ENCODE data around the gene TJP1. TPM values are rescaled to one million over a fixed set of nuclear protein-coding genes. Genes with fewer than 3 reads are reported as not detected.

The TJP1 gene
- total RNA-seq, 1 experiment from 2014 or later, result 181 TPM

GRCh38 chr15:29854413-29854812, 32.1 kb upstream of the TJP1 start:
- Histone ChIP-seq H3K9me3 (no peaks in the 10 kb centered on the region), H3K36me3 (ENCODE audit: control insufficient read depth, insufficient read depth, low read length) (no peaks in the 10 kb centered on the region), H3K27me3 (replicated peaks; ENCODE audit: control insufficient read depth, insufficient read depth, low read length) (no peaks in the 10 kb centered on the region), H3K4me1 (no peaks in the 10 kb centered on the region), H3K4me3 (ENCODE audit: low read depth, low read length) (no peak overlapping the region)
- POLR2A ChIA-PET, result interaction anchor here (0.5 kb wide), 1 partner anchor 87 kb away, joined by 3 read pairs; no protein-coding TSS in a partner anchor
- H3K4me3 Mint-ChIP-seq (ENCODE audit: unreplicated experiment), result no peak overlapping the region
- DNase-seq, result no peak
- intact Hi-C loops (cut with micrococcal nuclease; ENCODE audit: unreplicated experiment), result no loop called here
- no peak for TF ChIP-seq CTCF (IDR thresholded peaks at IDR 0.05; ENCODE audit: insufficient read depth in 1 of 2, low read depth in 1 of 2, low read length in 1 of 2, severe bottlenecking in 1 of 2, unreplicated experiment in 1 of 2)
- no peaks in the 10 kb centered on the region for H3K9me3 Mint-ChIP-seq (ENCODE audit: unreplicated experiment)
- H3K4me1 Mint-ChIP-seq (ENCODE audit: low read depth, unreplicated experiment), result no peaks in the 10 kb centered on the region
- no peak overlapping the region for H3K27ac Mint-ChIP-seq (ENCODE audit: unreplicated experiment)
- no peaks in the 10 kb centered on the region for H3K27me3 Mint-ChIP-seq (ENCODE audit: insufficient read depth, unreplicated experiment)
- BruUV-seq (replicated peaks), result no TSS peak
- CTCF ChIA-PET, result no interaction called here
- no peaks in the 10 kb centered on the region for H3K36me3 Mint-ChIP-seq (ENCODE audit: insufficient read depth, unreplicated experiment)

DNA sequence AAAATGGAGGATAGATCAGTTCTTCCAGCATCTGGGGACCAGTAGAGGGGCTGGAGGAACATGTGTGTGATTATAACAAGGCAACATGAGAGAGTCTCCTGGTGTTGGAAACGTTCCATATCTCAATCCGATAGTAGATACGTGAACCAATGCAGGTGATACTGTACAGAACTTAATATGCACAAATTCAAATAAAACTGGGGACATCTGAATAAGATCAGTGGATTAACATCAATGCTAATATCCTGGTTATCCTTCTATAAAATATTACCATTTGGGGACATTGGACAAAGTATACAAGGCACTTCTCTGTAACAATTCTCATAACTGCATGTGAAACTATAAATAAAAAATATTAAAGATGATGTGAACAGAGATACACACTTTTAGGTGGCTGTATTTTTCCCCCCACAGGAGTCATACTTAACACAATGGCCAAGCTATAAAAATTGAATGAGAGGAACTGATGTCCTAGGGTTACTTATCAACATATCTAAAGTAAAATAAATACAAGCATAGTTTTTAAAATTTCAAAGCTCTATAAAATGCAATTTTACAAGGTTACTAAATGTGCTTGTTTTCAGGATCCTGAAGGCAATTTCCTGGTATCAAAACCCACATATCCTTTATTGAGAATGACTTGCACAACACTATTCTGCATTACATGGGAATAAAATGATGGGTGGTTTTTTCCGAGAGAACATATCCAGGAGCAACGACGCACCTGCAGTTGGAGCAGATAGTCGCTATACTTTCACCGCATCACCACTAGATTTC, 31.1 kb upstream of the TJP1 start:
- Histone ChIP-seq H3K4me1 (no peaks in the 10 kb centered on the region), H3K9me3 (no peaks in the 10 kb centered on the region), H3K4me3 (ENCODE audit: low read depth, low read length) (no peak overlapping the region), H3K27me3 (replicated peaks; ENCODE audit: control insufficient read depth, insufficient read depth, low read length) (no peaks in the 10 kb centered on the region), H3K36me3 (ENCODE audit: control insufficient read depth, insufficient read depth, low read length) (no peaks in the 10 kb centered on the region)
- H3K27ac Mint-ChIP-seq (ENCODE audit: unreplicated experiment), result no peak overlapping the region
- ChIA-PET POLR2A (no interaction called here), CTCF (no interaction called here)
- TF ChIP-seq CTCF (IDR thresholded peaks at IDR 0.05; ENCODE audit: insufficient read depth in 1 of 2, low read depth in 1 of 2, low read length in 1 of 2, severe bottlenecking in 1 of 2, unreplicated experiment in 1 of 2), result no peak
- no peak for DNase-seq
- no peak overlapping the region for H3K4me3 Mint-ChIP-seq (ENCODE audit: unreplicated experiment)
- H3K4me1 Mint-ChIP-seq (ENCODE audit: low read depth, unreplicated experiment), result no peaks in the 10 kb centered on the region
- H3K27me3 Mint-ChIP-seq (ENCODE audit: insufficient read depth, unreplicated experiment), result no peaks in the 10 kb centered on the region
- intact Hi-C loops (cut with micrococcal nuclease; ENCODE audit: unreplicated experiment), result no loop called here
- H3K36me3 Mint-ChIP-seq (ENCODE audit: insufficient read depth, unreplicated experiment), result no peaks in the 10 kb centered on the region
- H3K9me3 Mint-ChIP-seq (ENCODE audit: unreplicated experiment), result no peaks in the 10 kb centered on the region
- no TSS peak for BruUV-seq (replicated peaks)

DNA sequence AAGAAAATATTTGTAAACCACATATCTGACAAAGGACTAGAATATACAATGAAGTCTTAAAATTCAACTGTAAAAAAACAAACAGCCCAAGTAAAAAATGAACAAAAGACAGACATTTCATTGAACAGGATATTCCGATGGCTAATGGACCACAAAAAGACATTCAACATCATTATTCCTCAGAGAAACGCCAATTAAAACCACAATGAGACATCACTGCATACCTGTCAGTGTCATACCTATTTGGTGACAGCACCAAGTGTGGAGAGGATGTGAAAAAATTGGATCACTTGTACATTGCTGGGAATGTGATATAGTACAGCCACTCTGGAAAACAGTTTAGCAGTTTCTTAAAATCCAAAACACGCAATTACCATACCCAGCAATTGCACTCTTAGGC, 29.9 kb upstream of the TJP1 start:
- Histone ChIP-seq H3K27me3 (replicated peaks; ENCODE audit: control insufficient read depth, insufficient read depth, low read length) (no peaks in the 10 kb centered on the region), H3K4me3 (ENCODE audit: low read depth, low read length) (no peak overlapping the region), H3K4me1 (no peaks in the 10 kb centered on the region), H3K36me3 (ENCODE audit: control insufficient read depth, insufficient read depth, low read length) (no peaks in the 10 kb centered on the region), H3K9me3 (no peaks in the 10 kb centered on the region)
- H3K4me1 Mint-ChIP-seq (ENCODE audit: low read depth, unreplicated experiment), result no peaks in the 10 kb centered on the region
- no TSS peak for BruUV-seq (replicated peaks)
- ChIA-PET POLR2A (no interaction called here), CTCF (interaction anchor here (1.0 kb wide), 1 partner anchor 104 kb away, joined by 3 read pairs; no protein-coding TSS in a partner anchor)
- DNase-seq, result no peak
- intact Hi-C loops (cut with micrococcal nuclease; ENCODE audit: unreplicated experiment), result no loop called here
- TF ChIP-seq CTCF (IDR thresholded peaks at IDR 0.05; ENCODE audit: insufficient read depth in 1 of 2, low read depth in 1 of 2, low read length in 1 of 2, severe bottlenecking in 1 of 2, unreplicated experiment in 1 of 2), result no peak
- H3K4me3 Mint-ChIP-seq (ENCODE audit: unreplicated experiment), result no peak overlapping the region
- H3K36me3 Mint-ChIP-seq (ENCODE audit: insufficient read depth, unreplicated experiment), result no peaks in the 10 kb centered on the region
- no peak overlapping the region for H3K27ac Mint-ChIP-seq (ENCODE audit: unreplicated experiment)
- peaks cover 6% of the 10 kb centered on the region for H3K9me3 Mint-ChIP-seq (ENCODE audit: unreplicated experiment)
- no peaks in the 10 kb centered on the region for H3K27me3 Mint-ChIP-seq (ENCODE audit: insufficient read depth, unreplicated experiment)
